Erythroblast (primary cell): ENCODE measurements around the gene ARPC5L.
A peak's percentile ranks its signal among the peaks of the same experiment; 100 is the strongest.

ENCODE experiments used
- DNase-seq, 2 experiments: peaks; one replicate each; lab custom pipeline; 2025; lab: John Stamatoyannopoulos, UW
- GATA1 ChIP-seq: IDR thresholded peaks from 2 replicates; pipeline ENCODE4 v1.6.1; 2011; ENCODE audit warnings: low read depth, mild to moderate bottlenecking, control low read depth, low read length, moderate library complexity
- POLR2A ChIP-seq: IDR thresholded peaks from 2 replicates; pipeline ENCODE4 v1.6.1; 2011; ENCODE audit warnings: mild to moderate bottlenecking, low read length

Gene ARPC5L

GRCh38 chr9:124852121-124852828 is 9.7 kb upstream of the ARPC5L start:
- no peak for DNase-seq
- no peak for TF ChIP-seq GATA1
- TF ChIP-seq POLR2A = no peak

- TF ChIP-seq GATA1 = no peak
- TF ChIP-seq POLR2A = no peak
- DNase-seq = peak; percentile 82 to 89
Observed at GRCh38 chr9:124852829-124853531, 8.9 kb upstream of the ARPC5L start, which contains the start of gene WDR38. WDR38 (plus strand) TSS chr9:124853460; CDS start chr9:124853532, 72 bp downstream.

- DNase-seq = no peak
- TF ChIP-seq POLR2A (no peak), GATA1 (no peak)
Observed at GRCh38 chr9:124853605-124854143, 8.3 kb upstream of the ARPC5L start.

GRCh38 chr9:124854161-124854560 is 7.8 kb upstream of the ARPC5L start:
- no peak for TF ChIP-seq GATA1
- TF ChIP-seq POLR2A = no peak
- no peak for DNase-seq

- TF ChIP-seq GATA1 = no peak
- TF ChIP-seq POLR2A = no peak
- DNase-seq = no peak
Observed at GRCh38 chr9:124854822-124855221, 7.1 kb upstream of the ARPC5L start.

- TF ChIP-seq GATA1 (no peak), POLR2A (no peak)
- DNase-seq = no peak
Observed at GRCh38 chr9:124855566-124855943, 6.4 kb upstream of the ARPC5L start.

GRCh38 chr9:124855944-124856765 is 5.8 kb upstream of the ARPC5L start:
- DNase-seq = peak in 1 of 2 experiments; percentile 40
- TF ChIP-seq GATA1 (no peak), POLR2A (no peak)

GRCh38 chr9:124857533-124858162 is 4.3 kb upstream of the ARPC5L start:
- no peak for TF ChIP-seq GATA1
- no peak for TF ChIP-seq POLR2A
- peak in 1 of 2 experiments; percentile 32 for DNase-seq

GRCh38 chr9:124858330-124859046 is 3.4 kb upstream of the ARPC5L start:
- TF ChIP-seq POLR2A (no peak), GATA1 (no peak)
- peak in 1 of 2 experiments; percentile 26 for DNase-seq

GRCh38 chr9:124859803-124860581 is 1.9 kb upstream of the ARPC5L start:
- TF ChIP-seq GATA1 (no peak), POLR2A (no peak)
- DNase-seq = no peak

GRCh38 chr9:124860582-124861341 is 1.2 kb upstream of the ARPC5L start:
- TF ChIP-seq GATA1 = no peak
- no peak for TF ChIP-seq POLR2A
- DNase-seq = peak; percentile 45 to 59
